NCI-H446 treated with DMSO at 0.1 percent for 48 hours (cell line): ENCODE results near the gene KLHL17.
A peak's percentile ranks its signal among the peaks of the same experiment; 100 is the strongest.
"Not testable (repeated sequence)": the region's sequence is repeated elsewhere in the genome, so short reads cannot be mapped to it uniquely, and the experiment has no call there.

Source experiments
- DNase-seq: peaks from one replicate; lab custom pipeline; 2025; lab: John Stamatoyannopoulos, UW

The KLHL17 gene

GRCh38 chr1:970242-970972 is 10.0 kb downstream of the KLHL17 start:
- DNase-seq = no peak

GRCh38 chr1:970973-971730 is 10.8 kb downstream of the KLHL17 start:
- no peak for DNase-seq

- no peak for DNase-seq
Observed at GRCh38 chr1:971751-972506, 11.5 kb downstream of the KLHL17 start.

GRCh38 chr1:972726-973458 is 12.5 kb downstream of the KLHL17 start:
- no peak for DNase-seq

- DNase-seq = no peak
Observed at GRCh38 chr1:973459-974292, 13.3 kb downstream of the KLHL17 start.

- no peak for DNase-seq
Observed at GRCh38 chr1:974293-974640, 13.9 kb downstream of the KLHL17 start.

GRCh38 chr1:974687-975328 is 14.4 kb downstream of the KLHL17 start:
- no peak for DNase-seq

- no peak for DNase-seq
Observed at GRCh38 chr1:975365-975764, 15.0 kb downstream of the KLHL17 start.

GRCh38 chr1:975896-976683 is 15.7 kb downstream of the KLHL17 start:
- DNase-seq = peak; percentile 41

GRCh38 chr1:976791-977190 is 16.4 kb downstream of the KLHL17 start:
- not testable (repeated sequence) for DNase-seq

GRCh38 chr1:978069-978834 is 17.9 kb downstream of the KLHL17 start:
- peak; percentile 23 for DNase-seq

GRCh38 chr1:978835-979743 is 18.7 kb downstream of the KLHL17 start:
- no peak for DNase-seq

GRCh38 chr1:979744-980072 is 19.3 kb downstream of the KLHL17 start:
- DNase-seq = no peak

GRCh38 chr1:980137-980571 is 19.8 kb downstream of the KLHL17 start:
- DNase-seq = no peak

GRCh38 chr1:980602-981395 is 20.4 kb downstream of the KLHL17 start:
- DNase-seq = no peak

GRCh38 chr1:981491-981954 is 21.1 kb downstream of the KLHL17 start:
- DNase-seq = no peak

GRCh38 chr1:981955-982558 is 21.7 kb downstream of the KLHL17 start, which contains the start of gene PERM1:
Gene PERM1 (minus strand): TSS chr1:982093. CDS start chr1:981029, 1,064 bp downstream.
- no peak for DNase-seq
